GM19351 (cell line): ENCODE results near the gene PSMG3.

Experiments used
- ATAC-seq: cut with Tn5 transposase; IDR thresholded peaks from one replicate; pipeline ENCODE4 v1.9.1; 2021; ENCODE audit warnings: mild to moderate bottlenecking, moderate library complexity; ENCODE audit not compliant: unreplicated experiment

The PSMG3 gene

GRCh38 chr7:1580422-1581030, 10.7 kb upstream of the PSMG3 start:
- no peak for ATAC-seq

DNA sequence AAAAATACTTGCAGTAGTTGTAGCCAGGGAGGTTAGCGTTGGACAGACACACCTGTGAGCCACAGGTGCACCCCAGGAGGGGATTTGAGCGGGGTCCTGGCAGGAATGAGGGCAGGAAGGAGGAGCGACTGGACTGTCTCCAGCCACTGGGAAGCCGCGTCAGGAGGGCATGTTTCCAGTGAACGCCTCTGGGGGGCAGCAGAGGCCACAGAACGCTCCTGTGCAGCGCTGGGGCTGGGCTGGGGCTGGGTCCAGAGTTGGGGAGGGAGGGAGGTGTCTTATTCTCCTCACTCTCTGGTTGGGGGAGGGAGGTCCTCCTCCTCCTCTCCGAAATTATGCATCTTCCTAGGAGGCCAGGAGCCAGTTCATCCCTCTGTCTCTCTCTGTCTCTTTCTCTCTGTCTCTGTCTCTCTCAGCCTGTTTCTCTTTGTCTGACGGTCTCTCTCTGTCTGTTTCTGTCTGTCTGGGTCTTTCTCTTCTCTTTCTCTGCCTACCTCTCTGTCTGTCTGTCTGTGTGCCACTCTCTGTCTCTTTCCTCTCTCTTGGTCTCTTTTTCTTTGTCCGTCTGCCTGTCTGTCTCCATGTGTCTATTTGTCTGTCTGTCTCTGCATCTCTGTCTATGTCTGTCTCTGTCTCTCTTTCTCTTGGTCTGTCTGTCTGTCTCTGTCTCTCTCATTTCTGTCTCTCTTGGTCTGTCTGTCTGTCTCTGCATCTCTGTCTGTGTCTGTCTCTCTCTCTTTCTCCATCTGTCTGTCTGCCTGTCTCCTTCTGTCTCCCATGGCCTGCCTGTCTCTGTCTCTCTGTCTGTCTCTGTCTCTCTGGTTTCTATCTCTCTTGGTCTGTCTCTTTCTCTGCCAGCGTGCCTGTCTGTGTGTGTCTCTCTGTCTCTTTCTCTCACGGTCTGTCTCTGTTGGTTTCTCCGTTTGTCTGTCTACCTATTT, 9.9 kb upstream of the PSMG3 start:
- ATAC-seq: no peak

DNA sequence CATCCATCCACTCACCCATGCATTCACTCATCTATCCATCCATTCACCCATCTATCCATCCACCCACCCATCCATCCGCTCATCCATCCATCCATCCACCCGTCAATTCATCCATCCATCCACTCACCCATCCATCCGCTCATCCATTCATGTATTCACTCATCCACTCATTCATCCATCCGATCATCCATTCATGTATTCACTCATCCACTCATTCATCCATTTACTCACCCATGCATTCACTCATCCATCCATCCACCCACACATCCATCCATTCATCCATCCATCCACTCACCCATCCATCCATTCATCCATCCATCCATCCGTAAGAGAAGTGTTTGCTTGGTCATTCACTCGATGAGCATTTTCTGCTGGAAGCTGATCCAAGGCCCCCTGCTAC, 8.7 kb upstream of the PSMG3 start:
- no peak for ATAC-seq

DNA sequence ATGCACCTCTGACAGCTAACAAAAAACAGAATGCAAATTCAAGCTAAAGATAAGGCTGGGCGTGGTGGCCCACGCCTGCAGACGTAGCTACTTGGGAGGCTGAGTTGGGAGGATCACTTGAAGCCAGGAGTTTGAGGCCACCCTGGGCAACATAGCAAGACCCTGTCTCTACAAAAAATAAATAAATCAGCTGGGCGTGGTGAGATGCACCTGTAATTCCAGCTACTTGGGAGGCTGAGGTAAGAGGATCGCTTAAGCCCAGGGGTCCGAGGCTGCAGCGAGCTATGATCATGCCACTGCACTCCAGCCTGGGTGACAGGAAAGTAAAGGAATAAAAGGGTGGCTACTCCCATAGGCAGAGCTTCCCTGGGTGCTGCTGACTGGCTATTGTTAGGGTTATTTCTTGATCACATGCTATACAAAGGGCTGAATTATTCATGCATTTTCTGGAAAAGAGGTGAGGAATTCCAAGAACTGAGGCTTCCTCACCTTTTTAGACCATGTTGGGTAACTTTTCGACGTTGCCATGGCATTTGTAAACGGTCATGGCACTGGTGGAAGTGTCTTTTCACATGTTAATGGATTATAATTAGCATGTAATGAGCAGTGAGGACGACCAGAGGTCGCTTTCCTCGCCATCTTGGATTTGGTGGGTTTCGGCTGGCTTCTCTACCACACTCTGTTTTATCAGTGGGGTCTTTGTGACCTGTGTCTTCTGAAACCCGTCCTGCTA, 6.9 kb upstream of the PSMG3 start:
- no peak for ATAC-seq

GRCh38 chr7:1575809-1576208, 6.0 kb upstream of the PSMG3 start:
- ATAC-seq: no peak

GRCh38 chr7:1572111-1572822, 2.4 kb upstream of the PSMG3 start:
- no peak for ATAC-seq

- ATAC-seq: no peak
Observed at GRCh38 chr7:1569440-1569832, 396 bp downstream of the PSMG3 start.

DNA sequence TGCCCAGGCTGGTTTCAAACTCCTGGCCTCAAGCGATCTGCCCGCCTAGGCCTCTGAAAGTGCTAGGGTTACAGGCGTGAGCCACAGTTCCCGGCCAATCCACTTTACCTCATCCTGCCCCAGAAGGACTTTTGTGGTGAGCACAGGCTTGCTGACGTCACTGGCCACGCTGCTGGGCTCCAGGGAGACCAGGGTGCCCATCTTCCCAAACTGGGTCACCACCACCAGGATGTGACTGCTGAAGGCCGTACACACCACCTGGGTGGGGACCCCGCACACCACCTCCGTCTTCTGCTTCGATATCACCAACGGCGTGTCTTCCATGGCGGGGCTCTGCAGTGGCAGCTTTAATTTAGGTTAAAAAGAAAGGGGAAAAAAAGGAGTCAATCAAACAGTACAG, 816 bp downstream of the PSMG3 start:
- ATAC-seq: no peak

DNA sequence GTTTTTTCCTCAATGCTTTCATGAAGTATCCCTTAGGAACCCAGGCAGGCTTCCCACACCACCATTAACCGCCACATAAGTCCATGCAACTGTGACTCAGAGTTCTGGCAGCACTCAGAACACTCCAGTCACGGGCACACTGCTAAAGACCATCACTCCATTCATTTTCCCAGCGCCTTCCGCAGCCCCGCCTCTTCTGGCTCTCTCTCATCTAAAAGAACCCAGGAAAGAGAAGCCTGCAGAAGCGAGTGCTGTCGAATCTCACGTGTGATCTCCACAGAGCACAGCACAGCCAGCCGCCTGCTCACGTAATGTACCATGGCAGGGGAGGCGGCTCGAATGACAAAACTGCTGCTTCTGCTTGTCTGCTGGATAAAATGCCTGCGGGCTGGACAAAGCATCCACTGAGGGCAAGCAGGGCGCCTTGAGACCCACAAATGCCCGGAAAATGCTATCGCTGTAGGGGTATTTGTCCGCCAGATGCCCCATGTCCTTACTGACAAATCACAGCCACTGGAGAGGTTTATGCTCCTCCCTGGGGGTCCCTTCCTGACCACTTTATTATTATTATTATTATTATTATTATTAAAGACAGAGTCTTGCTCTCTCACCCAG, 1.8 kb downstream of the PSMG3 start:
- no peak for ATAC-seq

- ATAC-seq: no peak
Observed at GRCh38 chr7:1567049-1567771, 2.6 kb downstream of the PSMG3 start.

DNA sequence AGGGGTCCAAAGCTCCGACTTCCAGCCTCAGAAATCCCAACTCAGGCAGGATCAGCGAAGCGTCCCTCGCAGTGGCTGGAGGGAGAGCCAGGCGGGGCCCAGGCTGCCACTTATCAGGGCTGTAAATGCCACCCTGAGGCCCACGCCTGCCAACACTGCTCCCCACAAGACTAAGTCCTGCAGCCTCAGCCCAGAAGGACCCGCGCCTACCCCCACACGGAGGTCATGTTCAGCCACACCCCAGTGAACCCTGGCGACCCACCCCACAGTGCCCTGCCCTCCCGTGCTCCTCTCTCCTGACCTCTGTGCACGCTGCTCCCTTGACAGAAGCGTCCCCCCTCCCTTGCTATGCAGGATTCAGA, 3.2 kb downstream of the PSMG3 start:
- no peak for ATAC-seq

GRCh38 chr7:1564603-1565022, 5.2 kb downstream of the PSMG3 start:
- ATAC-seq: no peak

DNA sequence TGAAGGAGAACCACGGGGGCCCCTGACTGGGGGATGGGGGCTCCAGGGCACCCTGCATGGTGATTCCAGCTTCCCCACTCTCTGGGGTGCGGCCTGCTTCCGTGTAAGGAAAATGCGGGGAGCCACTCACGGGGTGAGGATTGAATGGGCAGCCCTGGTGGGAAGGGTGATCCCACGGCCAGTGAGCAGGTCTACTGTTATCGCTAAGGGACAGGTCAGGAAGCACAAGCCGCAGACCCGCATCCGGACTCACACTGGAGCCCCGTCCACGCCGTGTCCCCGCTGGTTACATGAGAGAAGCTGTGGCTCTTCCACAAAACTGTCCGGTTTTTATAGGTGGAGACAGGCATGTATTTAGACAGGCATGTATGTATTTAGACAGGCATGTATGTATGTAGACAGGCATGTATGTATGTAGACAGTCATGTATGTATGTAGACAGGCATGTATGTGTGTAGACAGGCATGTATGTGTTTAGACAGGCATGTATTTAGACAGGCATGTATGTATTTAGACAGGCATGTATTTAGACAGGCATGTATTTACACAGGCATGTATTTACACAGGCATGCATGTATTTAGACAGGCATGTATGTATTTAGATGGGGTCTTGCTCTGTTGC, 5.7 kb downstream of the PSMG3 start:
- no peak for ATAC-seq

DNA sequence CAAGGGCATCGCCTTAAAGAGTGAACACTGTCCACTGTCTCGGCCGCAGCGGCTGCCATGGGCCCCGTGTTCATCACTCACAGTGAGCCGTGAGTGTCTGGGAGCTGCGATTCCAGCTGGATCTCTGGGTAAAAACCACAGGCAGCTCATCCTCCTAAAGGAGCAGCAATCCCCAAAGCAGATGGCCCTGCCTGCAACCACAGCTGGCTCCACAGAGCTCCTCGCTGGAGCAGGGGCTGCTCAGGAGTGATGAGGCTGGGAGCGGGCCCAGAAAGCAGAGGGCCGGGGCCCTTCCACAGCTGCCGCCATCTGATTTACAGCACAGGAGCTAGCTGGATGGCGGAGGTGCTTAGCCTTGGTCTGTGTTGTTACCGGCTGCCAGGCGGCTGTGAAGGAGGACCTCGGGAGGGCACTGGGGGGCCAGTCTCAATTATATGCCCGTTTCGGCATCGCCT, 7.2 kb downstream of the PSMG3 start:
- no peak for ATAC-seq

- ATAC-seq: no peak
Observed at GRCh38 chr7:1562116-1562515, 7.7 kb downstream of the PSMG3 start.

DNA sequence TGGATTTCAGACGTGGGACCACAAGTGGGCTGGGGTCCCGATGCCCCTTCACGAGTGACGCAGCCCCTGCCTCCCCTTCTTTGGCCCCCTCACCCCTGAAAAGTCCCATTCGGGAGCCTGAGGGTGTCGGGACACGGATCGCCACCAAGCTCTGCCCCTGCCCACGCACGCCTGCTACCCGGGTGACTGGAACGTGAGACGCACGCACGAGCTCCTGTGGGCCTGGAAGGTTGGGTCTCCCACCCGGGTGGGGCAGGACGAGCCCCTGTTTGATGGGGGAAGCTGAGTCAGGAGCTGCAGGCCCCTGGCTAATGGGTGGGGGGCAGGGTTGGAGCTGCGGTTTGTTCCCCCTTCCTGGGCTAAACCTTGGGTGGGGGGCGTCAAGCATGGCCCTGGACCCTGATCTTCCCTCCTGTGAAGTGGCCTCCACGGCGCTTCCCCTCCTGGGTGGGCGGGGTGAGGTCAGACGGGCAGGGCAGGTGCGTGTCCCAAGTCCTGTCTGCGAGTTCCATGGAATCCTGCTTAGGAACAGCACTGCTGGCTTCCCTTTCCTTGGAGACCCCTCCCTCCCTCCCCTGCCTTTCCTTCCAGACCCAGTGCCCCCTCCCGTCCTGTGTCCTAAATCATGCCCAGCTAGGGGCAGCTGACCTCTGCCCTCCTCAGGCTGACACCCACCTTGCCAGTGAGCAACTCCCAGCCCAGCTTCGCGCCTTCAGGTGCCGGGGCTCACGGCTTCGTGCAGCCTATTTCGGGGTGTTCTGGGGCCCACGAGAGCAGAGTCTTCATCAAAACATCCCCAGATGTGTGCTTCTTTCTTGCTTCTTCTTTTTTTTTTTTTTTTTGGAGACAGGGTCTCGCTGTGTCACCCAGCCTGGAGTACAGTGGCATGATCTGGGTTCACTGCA, 8.5 kb downstream of the PSMG3 start:
- no peak for ATAC-seq

DNA sequence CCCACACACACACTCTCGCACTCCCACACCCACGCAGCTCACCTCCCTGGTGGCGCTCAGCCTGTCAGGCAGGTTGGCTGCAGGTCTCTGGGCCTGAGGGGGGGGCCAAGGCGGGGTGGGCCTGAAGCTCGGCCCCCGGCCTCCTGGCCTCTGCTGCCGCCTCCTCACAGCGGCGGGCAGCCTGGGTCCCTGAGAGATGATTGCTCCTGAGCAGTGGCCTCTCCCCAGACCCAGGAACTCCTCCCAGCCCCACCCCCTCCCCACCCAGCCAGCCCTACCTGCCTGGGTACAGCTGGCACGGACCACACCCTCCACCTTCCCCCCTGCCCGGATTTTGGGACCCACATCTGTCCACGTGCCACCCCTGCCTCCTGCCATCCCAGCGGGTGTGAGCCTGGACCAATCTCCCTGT, 9.2 kb downstream of the PSMG3 start:
- ATAC-seq: no peak
